Mucosa of descending colon (tissue), 3 donors: ENCODE data around the gene NUP85. TPM values are rescaled to one million over a fixed set of nuclear protein-coding genes. Genes with fewer than 3 reads are reported as not detected.

Source experiments
- ATAC-seq: fragments of 200-7000 bp; cut with Tn5 transposase; one replicate; pipeline ENCODE4 v1.9.1; 2020; ENCODE audit warnings: mild to moderate bottlenecking, moderate library complexity
- DNase-seq, 3 donors: peaks; one replicate each; pipeline ENCODE4 v3.0.0-alpha.2; 2020
- H3K36me3 ChIP-seq: fragments of 200-600 bp; one replicate; pipeline ENCODE4 v1.8.0; 2021; ENCODE audit warnings: low read depth, mild to moderate bottlenecking
- H3K4me1 ChIP-seq: fragments of 200-600 bp; one replicate; pipeline ENCODE4 v1.8.0; 2021; ENCODE audit warnings: low read depth, mild to moderate bottlenecking
- H3K4me3 ChIP-seq: fragments of 200-600 bp; one replicate; pipeline ENCODE4 v1.8.0; 2021; ENCODE audit warnings: mild to moderate bottlenecking
- H3K9me3 ChIP-seq: fragments of 200-600 bp; one replicate; pipeline ENCODE4 v1.8.0; 2021; ENCODE audit warnings: mild to moderate bottlenecking
- CTCF ChIP-seq: fragments of 200-600 bp; IDR thresholded peaks from one replicate; pipeline ENCODE4 v1.8.0; 2022; ENCODE audit warnings: antibody characterized with exemption, mild to moderate bottlenecking
- intact Hi-C, 2 donors: fragments of 100-400 bp; cut with DNase I in 1 of 2; cut with micrococcal nuclease in 1 of 2; formaldehyde crosslinking; loops; one replicate each; pipeline versions ENCODE4 v1.11.0 to v1.11.1; 2022; cut with DNase I, micrococcal nuclease
- total RNA-seq, 3 donors: library from RNA; stranded (reverse); fragmentation: NEBNext Ultra II Directional in 2 of 3; extraction: Animal tissue kit (Norgen Biotek cat#: 25700) in 2 of 3; gene quantifications; one replicate each; pipeline versions ENCODE4 v1.2.1 to v1.2.4, GENCODE V29; 2021 to 2023
- donor health status: DM: no; HTN: no; CAD: no; lungs with moderate emphysema.
- donor health status: DM: no; HTN: no; CAD: no.
- donor health status: DM: no; HTN: yes; CAD: no.

The NUP85 gene
- total RNA-seq, 3 donors from 2014 or later: 48.4 to 63.4 (median 62.2) TPM

DNA sequence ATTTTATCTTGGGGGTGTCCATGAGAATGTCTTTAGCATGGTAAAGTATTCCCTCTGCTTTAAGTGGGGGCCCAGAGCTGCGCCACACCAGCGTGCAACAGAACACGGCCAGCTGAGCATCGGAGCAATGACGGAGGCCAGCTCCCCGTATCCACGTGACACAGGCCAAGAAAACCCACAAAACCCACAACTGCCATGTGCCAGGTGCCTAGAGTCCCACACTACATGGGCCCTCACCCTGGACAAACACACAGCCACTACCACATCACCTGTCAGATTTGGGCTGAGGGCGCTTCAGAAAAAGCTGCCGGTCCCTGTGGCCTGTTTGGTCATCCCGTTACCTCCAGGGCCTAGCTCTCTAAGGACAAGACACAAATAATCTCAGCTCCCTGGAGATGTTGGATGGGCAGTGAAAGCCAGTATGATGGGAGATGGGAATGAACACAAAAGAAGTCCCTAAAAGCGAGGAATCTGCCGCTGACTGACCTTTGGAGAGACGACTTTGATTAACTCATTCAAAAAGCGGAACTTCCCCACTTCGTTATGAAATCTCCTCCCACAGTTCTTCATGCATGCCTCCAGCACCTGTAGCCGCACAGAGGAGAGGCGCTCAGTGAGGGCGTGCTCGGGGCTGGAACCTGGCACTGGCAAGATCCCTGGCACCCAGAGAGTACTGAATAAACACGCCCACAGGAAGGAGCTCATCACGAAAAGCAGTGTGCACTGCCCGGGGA lies 38.8 kb downstream of the NUP85 start:
- DNase-seq: no peak
- intact Hi-C loops: no loop called here
- peak; percentile 27 for ATAC-seq

GRCh38 chr17:75245011-75245410 lies 39.5 kb downstream of the NUP85 start:
- Histone ChIP-seq H3K36me3 (no peaks in the 10 kb centered on the region), H3K9me3 (no peaks in the 10 kb centered on the region), H3K4me1 (no peaks in the 10 kb centered on the region), H3K4me3 (no peak overlapping the region)
- ATAC-seq (no peak), DNase-seq (no peak)
- intact Hi-C loops: no loop called here
- no peak for TF ChIP-seq CTCF

More for the DNA sequence above, 38.8 kb downstream of the NUP85 start:
- Histone ChIP-seq H3K4me1 (no peaks in the 10 kb centered on the region), H3K4me3 (no peak overlapping the region), H3K9me3 (no peaks in the 10 kb centered on the region), H3K36me3 (no peaks in the 10 kb centered on the region)
- TF ChIP-seq CTCF: no peak

DNA sequence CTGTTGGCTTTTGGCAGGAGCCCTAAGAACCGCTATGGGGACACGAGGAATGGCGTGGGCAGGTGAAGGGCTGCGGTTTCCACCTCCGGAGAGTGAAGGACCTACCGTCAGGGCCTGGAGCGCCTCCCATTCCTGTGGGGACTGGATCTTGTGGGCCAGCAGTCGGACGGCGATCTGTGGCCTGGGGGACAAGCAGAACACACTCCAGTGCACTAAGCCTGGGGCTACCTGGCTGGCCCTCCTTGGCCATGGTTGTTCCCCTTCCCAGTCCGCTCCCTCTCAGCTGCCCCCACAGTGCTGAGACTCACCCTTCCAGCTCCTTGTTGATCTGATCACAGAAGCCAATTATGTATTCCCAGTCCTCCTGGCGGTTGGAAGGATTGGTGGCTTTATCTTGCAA lies 40.9 kb downstream of the NUP85 start:
- intact Hi-C loops: no loop called here
- Histone ChIP-seq H3K36me3 (no peaks in the 10 kb centered on the region), H3K4me3 (no peak overlapping the region), H3K4me1 (no peaks in the 10 kb centered on the region), H3K9me3 (no peaks in the 10 kb centered on the region)
- no peak for ATAC-seq
- no peak for TF ChIP-seq CTCF
- no peak for DNase-seq

- Histone ChIP-seq H3K9me3 (no peaks in the 10 kb centered on the region), H3K36me3 (no peaks in the 10 kb centered on the region), H3K4me3 (no peak overlapping the region), H3K4me1 (no peaks in the 10 kb centered on the region)
- TF ChIP-seq CTCF: no peak
- ATAC-seq: no peak
- intact Hi-C loops: no loop called here
- DNase-seq: no peak
These were observed 44.1 kb downstream of the NUP85 start for GRCh38 chr17:75249564-75249963.

DNA sequence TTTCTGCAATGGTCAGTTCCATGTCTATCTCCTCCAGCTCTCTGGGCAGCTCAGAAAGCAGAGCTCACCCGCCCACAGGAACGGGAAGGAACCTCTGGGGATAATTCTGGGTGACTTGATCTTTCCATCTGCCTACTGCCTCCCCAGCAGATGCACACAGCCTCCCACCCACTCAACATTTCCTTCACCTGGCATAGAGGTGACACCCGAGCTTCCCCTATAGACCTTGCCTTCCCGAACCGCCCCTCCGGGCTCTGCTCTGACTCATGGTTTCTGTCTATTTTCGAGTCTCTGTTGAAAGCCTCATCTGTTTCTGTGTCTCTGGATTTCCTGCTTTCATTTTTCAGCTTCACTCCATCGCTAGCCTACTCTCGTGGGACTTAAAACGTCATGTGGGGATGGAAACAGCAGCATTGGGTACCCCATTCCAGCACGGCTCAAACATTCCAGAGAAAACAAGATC lies 44.6 kb downstream of the NUP85 start:
- intact Hi-C loops: no loop called here
- H3K4me3 ChIP-seq: no peak overlapping the region
- H3K9me3 ChIP-seq: no peaks in the 10 kb centered on the region
- no peak for TF ChIP-seq CTCF
- DNase-seq (no peak), ATAC-seq (peak; percentile 68)
- no peaks in the 10 kb centered on the region for H3K36me3 ChIP-seq
- H3K4me1 ChIP-seq: no peaks in the 10 kb centered on the region
